GM19452 (cell line): ENCODE results near the gene ASB12.
"Not testable (repeated sequence)": the region's sequence is repeated elsewhere in the genome, so short reads cannot be mapped to it uniquely, and the experiment has no call there.

Experiments used
- ATAC-seq: cut with Tn5 transposase; IDR thresholded peaks from one replicate; pipeline ENCODE4 v1.9.1; 2021; ENCODE audit not compliant: unreplicated experiment

ASB12 gene

GRCh38 chrX:64230123-64230970, at the start of gene ASB12:
ASB12 (minus strand) TSS chrX:64230607; CDS start chrX:64225650, 4,957 bp downstream.
- no peak for ATAC-seq

GRCh38 chrX:64265265-64265664, 34.9 kb upstream of the ASB12 start:
- ATAC-seq: no peak

GRCh38 chrX:64229154-64229553, 1.3 kb downstream of the ASB12 start:
- ATAC-seq: no peak

- ATAC-seq: no peak
Measured at GRCh38 chrX:64218023-64218422, 12.4 kb downstream of the ASB12 start.

GRCh38 chrX:64213989-64214388, 16.4 kb downstream of the ASB12 start:
- not testable (repeated sequence) for ATAC-seq

- no peak for ATAC-seq
Measured at GRCh38 chrX:64206556-64207162, 23.7 kb downstream of the ASB12 start.

GRCh38 chrX:64205735-64206501, 24.5 kb downstream of the ASB12 start:
- peak; percentile 86 for ATAC-seq

- ATAC-seq: peak; percentile 42
Measured at GRCh38 chrX:64205441-64205734, 25.0 kb downstream of the ASB12 start, which contains the start of gene AMER1. AMER1 (minus strand) TSS chrX:64205708; CDS start chrX:64193286, 12,422 bp downstream.

- peak; percentile 16 for ATAC-seq
Measured at GRCh38 chrX:64204701-64205440, 25.5 kb downstream of the ASB12 start.

- ATAC-seq: no peak
Measured at GRCh38 chrX:64204252-64204651, 26.2 kb downstream of the ASB12 start.

- no peak for ATAC-seq
Measured at GRCh38 chrX:64202808-64203325, 27.5 kb downstream of the ASB12 start.

- no peak for ATAC-seq
Measured at GRCh38 chrX:64198036-64198435, 32.4 kb downstream of the ASB12 start.

GRCh38 chrX:64196606-64197005, 33.8 kb downstream of the ASB12 start:
- ATAC-seq: no peak

- ATAC-seq: no peak
Measured at GRCh38 chrX:64195862-64196261, 34.5 kb downstream of the ASB12 start.

- ATAC-seq: no peak
Measured at GRCh38 chrX:64192673-64193072, 37.7 kb downstream of the ASB12 start.

- no peak for ATAC-seq
Measured at GRCh38 chrX:64192040-64192439, 38.4 kb downstream of the ASB12 start.

- no peak for ATAC-seq
Measured at GRCh38 chrX:64191281-64192010, 39.0 kb downstream of the ASB12 start.

- no peak for ATAC-seq
Measured at GRCh38 chrX:64190136-64190740, 40.2 kb downstream of the ASB12 start.

- no peak for ATAC-seq
Measured at GRCh38 chrX:64188901-64189300, 41.5 kb downstream of the ASB12 start.

GRCh38 chrX:64187762-64188150, 42.7 kb downstream of the ASB12 start:
- no peak for ATAC-seq
